ENCODE measurements around the gene CPNE9.

Gene CPNE9

GRCh38 chr3:9721015-9721699, 17.5 kb downstream of the CPNE9 start:
- Histone ChIP-seq H3K4me1 (ENCODE audit: low read length) (no peaks in the 10 kb centered on the region), H4K20me1 (ENCODE audit: insufficient read depth, low read length) (no peaks in the 10 kb centered on the region), H3K9ac (ENCODE audit: low read length) (no peak overlapping the region), H3K27me3 (replicated peaks; ENCODE audit: insufficient read depth, low read length) (no peaks in the 10 kb centered on the region), H3K9me2 (replicated peaks; ENCODE audit: insufficient read depth, low read length) (no peaks in the 10 kb centered on the region), H3K36me3 (replicated peaks; ENCODE audit: insufficient read depth, low read length) (no peaks in the 10 kb centered on the region), H2AFZ (ENCODE audit: low read length) (no peak overlapping the region), H3K4me2 (ENCODE audit: low read depth, low read length) (no peak overlapping the region), H3K9me3 (replicated peaks; ENCODE audit: insufficient read depth, low read length) (no peaks in the 10 kb centered on the region), H3K79me2 (ENCODE audit: low read length) (no peaks in the 10 kb centered on the region), H3K4me3 (ENCODE audit: low read length) (no peak overlapping the region), H3K27ac (ENCODE audit: low read length) (no peak overlapping the region), H3F3A (ENCODE audit: insufficient read depth, low read length) (no peaks in the 10 kb centered on the region)
- TF ChIP-seq CTCF (IDR thresholded peaks at IDR 0.05; ENCODE audit: low read length) (no peak), EZH2phosphoT487 (IDR thresholded peaks at IDR 0.05; ENCODE audit: low read length) (no peak), EZH2 (optimal IDR thresholded peaks at IDR 0.05; ENCODE audit: low read depth, low read length) (no peak)
- DNase-seq, result no peak

GRCh38 chr3:9721700-9722060, 18.0 kb downstream of the CPNE9 start:
- TF ChIP-seq EZH2 (optimal IDR thresholded peaks at IDR 0.05; ENCODE audit: low read depth, low read length), result no peak
- TF ChIP-seq CTCF (IDR thresholded peaks at IDR 0.05; ENCODE audit: low read length), result no peak
- TF ChIP-seq EZH2phosphoT487 (IDR thresholded peaks at IDR 0.05; ENCODE audit: low read length), result no peak
- H3K36me3 ChIP-seq (replicated peaks; ENCODE audit: insufficient read depth, low read length), result no peaks in the 10 kb centered on the region
- H3F3A ChIP-seq (ENCODE audit: insufficient read depth, low read length), result no peaks in the 10 kb centered on the region
- no peak overlapping the region for H2AFZ ChIP-seq (ENCODE audit: low read length)
- H3K9me2 ChIP-seq (replicated peaks; ENCODE audit: insufficient read depth, low read length), result no peaks in the 10 kb centered on the region
- no peak for DNase-seq
- no peaks in the 10 kb centered on the region for H3K27me3 ChIP-seq (replicated peaks; ENCODE audit: insufficient read depth, low read length)
- no peaks in the 10 kb centered on the region for H3K4me1 ChIP-seq (ENCODE audit: low read length)
- no peaks in the 10 kb centered on the region for H4K20me1 ChIP-seq (ENCODE audit: insufficient read depth, low read length)
- H3K4me3 ChIP-seq (ENCODE audit: low read length), result no peak overlapping the region
- H3K9me3 ChIP-seq (replicated peaks; ENCODE audit: insufficient read depth, low read length), result no peaks in the 10 kb centered on the region
- H3K27ac ChIP-seq (ENCODE audit: low read length), result no peak overlapping the region
- H3K79me2 ChIP-seq (ENCODE audit: low read length), result no peaks in the 10 kb centered on the region
- no peak overlapping the region for H3K4me2 ChIP-seq (ENCODE audit: low read depth, low read length)
- no peak overlapping the region for H3K9ac ChIP-seq (ENCODE audit: low read length)

- Histone ChIP-seq H3F3A (ENCODE audit: insufficient read depth, low read length) (no peaks in the 10 kb centered on the region), H3K27me3 (replicated peaks; ENCODE audit: insufficient read depth, low read length) (no peaks in the 10 kb centered on the region), H3K4me1 (ENCODE audit: low read length) (no peaks in the 10 kb centered on the region), H3K27ac (ENCODE audit: low read length) (no peak overlapping the region), H4K20me1 (ENCODE audit: insufficient read depth, low read length) (no peaks in the 10 kb centered on the region), H3K9ac (ENCODE audit: low read length) (no peak overlapping the region), H3K4me3 (ENCODE audit: low read length) (no peak overlapping the region), H3K36me3 (replicated peaks; ENCODE audit: insufficient read depth, low read length) (no peaks in the 10 kb centered on the region), H3K9me3 (replicated peaks; ENCODE audit: insufficient read depth, low read length) (no peaks in the 10 kb centered on the region), H3K4me2 (ENCODE audit: low read depth, low read length) (no peak overlapping the region), H3K79me2 (ENCODE audit: low read length) (no peaks in the 10 kb centered on the region), H3K9me2 (replicated peaks; ENCODE audit: insufficient read depth, low read length) (no peaks in the 10 kb centered on the region), H2AFZ (ENCODE audit: low read length) (no peak overlapping the region)
- TF ChIP-seq CTCF (IDR thresholded peaks at IDR 0.05; ENCODE audit: low read length) (no peak), EZH2 (optimal IDR thresholded peaks at IDR 0.05; ENCODE audit: low read depth, low read length) (no peak), EZH2phosphoT487 (IDR thresholded peaks at IDR 0.05; ENCODE audit: low read length) (no peak)
- DNase-seq, result no peak
Observed at GRCh38 chr3:9725775-9726515, 22.3 kb downstream of the CPNE9 start.

Data from MM.1S (cell line).